Upper lobe of left lung (tissue), 6 donors: Measurements from ENCODE around the gene CACNB2. TPM values are rescaled to one million over a fixed set of nuclear protein-coding genes. Genes with fewer than 3 reads are reported as not detected.

Source experiments
- ATAC-seq, 2 donors: fragments of 200-7000 bp; cut with Tn5 transposase; one replicate each; pipeline ENCODE4 v1.9.1; 2022; ENCODE audit warnings: mild to moderate bottlenecking in 2 of 2, moderate library complexity in 2 of 2; ENCODE audit not compliant: low FRiP score in 2 of 2
- DNase-seq, 2 donors: peaks; one replicate each; pipeline ENCODE4 v3.0.0-alpha.2; 2019 to 2020
- H3K27ac ChIP-seq, 4 donors: fragments of 200-600 bp; sonication (generic); one replicate each; pipeline ENCODE4 v1.5.1; 2016 to 2019
- H3K27me3 ChIP-seq, 4 donors: fragments of 200-600 bp; sonication (generic); one replicate each; pipeline ENCODE4 v1.5.1; 2017 to 2019
- H3K36me3 ChIP-seq, 4 donors: fragments of 200-600 bp; sonication (generic); one replicate each; pipeline ENCODE4 v1.5.1; 2016 to 2019
- H3K4me1 ChIP-seq, 4 donors: fragments of 200-600 bp; sonication (generic); one replicate each; pipeline ENCODE4 v1.5.1; 2018 to 2019
- H3K4me3 ChIP-seq, 4 donors: fragments of 200-600 bp; sonication (generic); one replicate each; pipeline ENCODE4 v1.5.1; 2017 to 2019; ENCODE audit warnings: mild to moderate bottlenecking in 2 of 4, moderate library complexity in 1 of 4
- H3K9me3 ChIP-seq, 4 donors: fragments of 200-600 bp; sonication (generic); one replicate each; pipeline ENCODE4 v1.5.1; 2018 to 2019
- CTCF ChIP-seq, 6 experiments: fragments of 450-650 bp in 4 of 6; fragments of 200-600 bp in 2 of 6; sonication (generic) in 2 of 6; IDR thresholded peaks; one replicate each; pipeline ENCODE4 v1.5.1; 2016 to 2019; ENCODE audit warnings: antibody characterized with exemption in 6 of 6
- EP300 ChIP-seq, 4 donors: sonication (generic); formaldehyde crosslinking; IDR thresholded peaks; one replicate each; pipeline ENCODE4 v1.5.1; 2017; ENCODE audit warnings: antibody characterized with exemption in 4 of 4, control low read depth in 2 of 4
- POLR2A ChIP-seq, 4 donors: fragments of 450-650 bp; IDR thresholded peaks; one replicate each; pipeline ENCODE4 v1.5.1; 2016 to 2017; ENCODE audit warnings: antibody characterized with exemption in 4 of 4, mild to moderate bottlenecking in 2 of 4
- POLR2AphosphoS5 ChIP-seq, 2 donors: sonication (generic); formaldehyde crosslinking; IDR thresholded peaks; one replicate each; pipeline ENCODE4 v1.5.1; 2017; ENCODE audit warnings: antibody characterized with exemption in 2 of 2
- WGBS, 2 donors: methylation state at CpG; one replicate each; pipeline ENCODE4 v1.1.5; 2017 to 2018; 5-methylcytosine and 5-hydroxymethylcytosine counted together
- total RNA-seq, 6 donors: library from RNA; depleted of rRNA in 4 of 6; stranded (reverse); fragments of >200 nt in 4 of 6; gene quantifications; one replicate each; pipeline versions ENCODE4 v1.1.0 to v1.2.1, GENCODE V29; 2016 to 2021
- donor health status: DM: no; HTN: no; CAD: no; lungs with moderate emphysema.
- donor health status: DM: no; HTN: yes; CAD: no; lungs with severe emphysema.

The CACNB2 gene
- total RNA-seq, 6 donors from 2014 or later: 1.4 to 6.3 (median 2.9) TPM

GRCh38 chr10:18213271-18213670 lies 73.0 kb downstream of the CACNB2 start:
- Histone ChIP-seq H3K36me3 (no peaks in the 10 kb centered on the region), H3K4me3 (no peak overlapping the region), H3K4me1 (peaks cover 0 to 3% (median 0%) of the 10 kb centered on the region in 4 donors), H3K9me3 (no peaks in the 10 kb centered on the region), H3K27me3 (no peaks in the 10 kb centered on the region), H3K27ac (no peak overlapping the region)
- no peak for DNase-seq
- WGBS, 2 donors: 78 to 88% methylated on average over 4 of the region's 4 CpGs
- no peak for TF ChIP-seq POLR2AphosphoS5 (IDR thresholded peaks at IDR 0.05)
- TF ChIP-seq EP300 (IDR thresholded peaks at IDR 0.05): no peak
- no peak for TF ChIP-seq POLR2A (IDR thresholded peaks at IDR 0.05)
- TF ChIP-seq CTCF (IDR thresholded peaks at IDR 0.05): no peak
- no peak for ATAC-seq

DNA sequence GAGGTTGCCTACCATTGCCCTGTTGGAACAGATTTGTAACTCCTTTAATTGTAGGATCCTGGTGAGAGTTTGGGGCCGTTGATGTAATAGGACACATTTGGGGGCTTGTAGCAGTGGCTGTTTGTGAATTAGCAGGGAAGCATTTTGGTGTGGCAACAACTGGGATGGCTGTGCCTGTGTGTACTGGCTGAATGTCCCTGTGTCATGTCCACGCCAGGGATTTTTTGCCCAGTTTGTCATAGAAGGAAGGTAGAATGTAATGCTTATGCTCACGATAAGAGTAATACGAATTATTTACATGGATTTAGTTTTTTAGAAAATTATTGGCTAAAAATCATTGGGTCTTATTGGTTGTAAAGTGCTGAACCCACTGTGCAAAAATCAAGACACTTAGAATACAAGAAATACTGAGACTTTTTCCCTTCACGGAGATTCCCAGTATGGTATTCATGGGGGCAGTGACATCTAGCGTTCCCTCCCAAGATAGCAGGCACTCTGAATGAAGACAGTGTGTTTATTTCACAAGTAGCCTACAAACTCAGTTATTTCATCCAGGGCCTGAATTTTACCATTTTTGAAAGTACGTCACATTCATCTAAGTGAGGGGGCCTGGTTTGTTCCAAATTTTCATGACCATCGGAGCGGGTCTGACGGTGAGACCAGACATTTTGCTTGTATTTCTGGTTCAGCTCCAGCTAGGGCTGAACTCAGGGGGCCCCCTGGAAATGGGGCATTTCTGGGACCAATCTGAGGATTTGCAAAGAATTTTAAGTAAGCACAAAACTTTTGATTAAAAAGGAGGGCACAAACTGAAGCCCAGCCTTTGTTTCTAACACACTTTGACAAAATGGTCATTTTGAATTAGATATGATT lies 74.7 kb downstream of the CACNB2 start:
- peaks cover 0 to 3% (median 0%) of the 10 kb centered on the region in 4 donors for H3K4me1 ChIP-seq
- DNase-seq: no peak
- no peak overlapping the region for H3K4me3 ChIP-seq
- no peaks in the 10 kb centered on the region for H3K36me3 ChIP-seq
- ATAC-seq: peak in 1 of 2 donors; percentile 77
- no peaks in the 10 kb centered on the region for H3K9me3 ChIP-seq
- no peak overlapping the region for H3K27ac ChIP-seq
- H3K27me3 ChIP-seq: no peaks in the 10 kb centered on the region
- 45 to 49% methylated on average over 10 of the region's 10 CpGs for WGBS, 2 donors
- no peak for TF ChIP-seq POLR2AphosphoS5 (IDR thresholded peaks at IDR 0.05)
- peak in 5 of 6 experiments; percentile 37 to 68 (median 47) for TF ChIP-seq CTCF (IDR thresholded peaks at IDR 0.05)

- DNase-seq (no peak), ATAC-seq (no peak)
- TF ChIP-seq CTCF (IDR thresholded peaks at IDR 0.05) (peak in 1 of 6 experiments; percentile 9), EP300 (IDR thresholded peaks at IDR 0.05) (no peak)
- WGBS, 2 donors: 57 to 61% methylated on average over 2 of the region's 2 CpGs
- Histone ChIP-seq H3K4me3 (no peak overlapping the region), H3K36me3 (no peaks in the 10 kb centered on the region), H3K27ac (no peak overlapping the region), H3K9me3 (no peaks in the 10 kb centered on the region), H3K4me1 (peaks cover 0 to 3% (median 0%) of the 10 kb centered on the region in 4 donors), H3K27me3 (no peaks in the 10 kb centered on the region)
Observed at GRCh38 chr10:18216482-18216881, 76.3 kb downstream of the CACNB2 start.

GRCh38 chr10:18217577-18217976 lies 77.4 kb downstream of the CACNB2 start:
- 68 to 72% methylated on average over 2 of the region's 2 CpGs for WGBS, 2 donors
- Histone ChIP-seq H3K4me1 (peaks cover 0 to 3% (median 0%) of the 10 kb centered on the region in 4 donors), H3K36me3 (no peaks in the 10 kb centered on the region), H3K27ac (no peak overlapping the region), H3K9me3 (no peaks in the 10 kb centered on the region), H3K4me3 (no peak overlapping the region), H3K27me3 (no peaks in the 10 kb centered on the region)
- peak in 1 of 2 donors; percentile 47 for DNase-seq
- ATAC-seq: peak in 1 of 2 donors; percentile 43
- TF ChIP-seq POLR2A (IDR thresholded peaks at IDR 0.05) (no peak), POLR2AphosphoS5 (IDR thresholded peaks at IDR 0.05) (no peak), CTCF (IDR thresholded peaks at IDR 0.05) (no peak), EP300 (IDR thresholded peaks at IDR 0.05) (no peak)

- peaks cover 0 to 3% (median 0%) of the 10 kb centered on the region in 4 donors for H3K4me1 ChIP-seq
- H3K4me3 ChIP-seq: no peak overlapping the region
- no peaks in the 10 kb centered on the region for H3K27me3 ChIP-seq
- TF ChIP-seq POLR2AphosphoS5 (IDR thresholded peaks at IDR 0.05) (no peak), POLR2A (IDR thresholded peaks at IDR 0.05) (no peak), CTCF (IDR thresholded peaks at IDR 0.05) (no peak), EP300 (IDR thresholded peaks at IDR 0.05) (no peak)
- DNase-seq (no peak), ATAC-seq (no peak)
- H3K9me3 ChIP-seq: no peaks in the 10 kb centered on the region
- 68% methylated on average over 1 of the region's 1 CpG for WGBS, 2 donors
- no peaks in the 10 kb centered on the region for H3K36me3 ChIP-seq
- H3K27ac ChIP-seq: no peak overlapping the region
Observed at GRCh38 chr10:18219146-18219545, 78.9 kb downstream of the CACNB2 start.
